Immature natural killer cell (primary cell): ENCODE results near the gene DDX10. TPM values are rescaled to one million over a fixed set of nuclear protein-coding genes. Genes with fewer than 3 reads are reported as not detected.
A peak's percentile ranks its signal among the peaks of the same experiment; 100 is the strongest.
"Not testable (repeated sequence)": the region's sequence is repeated elsewhere in the genome, so short reads cannot be mapped to it uniquely, and the experiment has no call there.

ENCODE experiments used
- DNase-seq, 3 donors: peaks; one replicate each; pipeline ENCODE4 v3.0.0; 2022; ENCODE audit warnings: mixed read lengths in 1 of 3
- H3K27ac Mint-ChIP-seq, 6 donors: one replicate each; pipeline ENCODE4 v1.8.0; 2020; ENCODE audit warnings: mixed read lengths in 6 of 6, mild to moderate bottlenecking in 5 of 6, inconsistent platforms in 4 of 6, moderate library complexity in 3 of 6
- H3K27me3 Mint-ChIP-seq, 3 donors: one replicate each; pipeline ENCODE4 v1.8.0; 2020 to 2021; ENCODE audit warnings: low read depth in 3 of 3, mild to moderate bottlenecking in 3 of 3, mixed read lengths in 3 of 3, moderate library complexity in 3 of 3, inconsistent platforms in 1 of 3
- H3K36me3 Mint-ChIP-seq, 3 donors: one replicate each; pipeline ENCODE4 v1.8.0; 2020; ENCODE audit warnings: mixed read lengths in 3 of 3, inconsistent platforms in 2 of 3, mild to moderate bottlenecking in 2 of 3
- H3K4me1 Mint-ChIP-seq, 2 donors: one replicate each; pipeline ENCODE4 v1.8.0; 2020; ENCODE audit warnings: inconsistent platforms in 2 of 2, mild to moderate bottlenecking in 2 of 2, mixed read lengths in 2 of 2, moderate library complexity in 1 of 2
- H3K4me3 Mint-ChIP-seq, 5 donors: one replicate each; pipeline ENCODE4 v1.8.0; 2020; ENCODE audit warnings: mild to moderate bottlenecking in 5 of 5, mixed read lengths in 5 of 5, inconsistent platforms in 3 of 5, moderate library complexity in 3 of 5
- H3K9me3 Mint-ChIP-seq, 6 donors: one replicate each; pipeline ENCODE4 v1.8.0; 2020; ENCODE audit warnings: mild to moderate bottlenecking in 6 of 6, mixed read lengths in 6 of 6, inconsistent platforms in 4 of 6, moderate library complexity in 3 of 6
- polyA plus RNA-seq, 3 donors: library from polyadenylated mRNA; unstranded; fragments of 300-500 nt; fragmentation: Illumina TruSeq; gene quantifications; one replicate each; pipeline ENCODE4 v1.2.3, GENCODE V29; 2021

DDX10 gene
- polyA plus RNA-seq, 3 donors from 2014 or later, result 11.8 to 17.2 (median 16.4) TPM

- Mint-ChIP-seq H3K27ac (no peak overlapping the region), H3K9me3 (peaks cover 0 to 7% (median 3%) of the 10 kb centered on the region in 6 donors), H3K27me3 (peaks cover 0 to 3% (median 0%) of the 10 kb centered on the region in 3 donors), H3K4me1 (peaks cover 0 to 2% of the 10 kb centered on the region in 2 donors), H3K4me3 (no peak overlapping the region), H3K36me3 (peaks cover 0 to 27% (median 23%) of the 10 kb centered on the region in 3 donors)
- DNase-seq, result no peak
These were observed 79.0 kb downstream of the DDX10 start for GRCh38 chr11:108743851-108744250.

- no peak overlapping the region for H3K4me3 Mint-ChIP-seq
- H3K9me3 Mint-ChIP-seq, result no peaks in the 10 kb centered on the region
- no peak overlapping the region for H3K27ac Mint-ChIP-seq
- DNase-seq, result no peak
- peaks cover 0 to 7% (median 0%) of the 10 kb centered on the region in 3 donors for H3K36me3 Mint-ChIP-seq
- H3K4me1 Mint-ChIP-seq, result peaks cover 9 to 16% of the 10 kb centered on the region in 2 donors
- H3K27me3 Mint-ChIP-seq, result no peaks in the 10 kb centered on the region
These were observed 84.1 kb downstream of the DDX10 start for GRCh38 chr11:108748968-108749367.

- DNase-seq, result no peak
- no peak overlapping the region for H3K27ac Mint-ChIP-seq
- H3K27me3 Mint-ChIP-seq, result no peaks in the 10 kb centered on the region
- H3K9me3 Mint-ChIP-seq, result no peaks in the 10 kb centered on the region
- peaks cover 0 to 7% (median 0%) of the 10 kb centered on the region in 3 donors for H3K36me3 Mint-ChIP-seq
- H3K4me1 Mint-ChIP-seq, result peaks cover 11 to 25% of the 10 kb centered on the region in 2 donors
- no peak overlapping the region for H3K4me3 Mint-ChIP-seq
These were observed 86.6 kb downstream of the DDX10 start for GRCh38 chr11:108751444-108751843.

GRCh38 chr11:108752297-108752751 lies 87.5 kb downstream of the DDX10 start:
- peaks cover 11 to 25% of the 10 kb centered on the region in 2 donors for H3K4me1 Mint-ChIP-seq
- H3K9me3 Mint-ChIP-seq, result no peaks in the 10 kb centered on the region
- no peak for DNase-seq
- no peaks in the 10 kb centered on the region for H3K27me3 Mint-ChIP-seq
- H3K36me3 Mint-ChIP-seq, result peaks cover 0 to 6% (median 0%) of the 10 kb centered on the region in 3 donors
- no peak overlapping the region for H3K4me3 Mint-ChIP-seq
- H3K27ac Mint-ChIP-seq, result no peak overlapping the region

- H3K27ac Mint-ChIP-seq, result no peak overlapping the region
- H3K4me1 Mint-ChIP-seq, result peaks cover 14 to 30% of the 10 kb centered on the region in 2 donors
- H3K36me3 Mint-ChIP-seq, result peaks cover 0 to 3% (median 0%) of the 10 kb centered on the region in 3 donors
- H3K4me3 Mint-ChIP-seq, result no peak overlapping the region
- no peak for DNase-seq
- H3K27me3 Mint-ChIP-seq, result no peaks in the 10 kb centered on the region
- no peaks in the 10 kb centered on the region for H3K9me3 Mint-ChIP-seq
These were observed 90.2 kb downstream of the DDX10 start for GRCh38 chr11:108754901-108755625.

- Mint-ChIP-seq H3K9me3 (no peaks in the 10 kb centered on the region), H3K4me1 (peaks cover 8 to 16% of the 10 kb centered on the region in 2 donors), H3K4me3 (no peak overlapping the region), H3K27ac (no peak overlapping the region), H3K27me3 (no peaks in the 10 kb centered on the region), H3K36me3 (peaks cover 0 to 3% (median 0%) of the 10 kb centered on the region in 3 donors)
- no peak for DNase-seq
These were observed 92.8 kb downstream of the DDX10 start for GRCh38 chr11:108757630-108758029.

GRCh38 chr11:108758458-108758857 lies 93.6 kb downstream of the DDX10 start:
- H3K36me3 Mint-ChIP-seq, result peaks cover 0 to 3% (median 0%) of the 10 kb centered on the region in 3 donors
- H3K4me1 Mint-ChIP-seq, result peaks cover 8 to 16% of the 10 kb centered on the region in 2 donors
- no peak overlapping the region for H3K27ac Mint-ChIP-seq

GRCh38 chr11:108766596-108767173 lies 101.8 kb downstream of the DDX10 start:
- Mint-ChIP-seq H3K4me3 (no peak overlapping the region), H3K9me3 (no peaks in the 10 kb centered on the region), H3K4me1 (peaks cover 5 to 17% of the 10 kb centered on the region in 2 donors), H3K36me3 (peaks cover 0 to 6% (median 4%) of the 10 kb centered on the region in 3 donors), H3K27me3 (peaks cover 0 to 3% (median 2%) of the 10 kb centered on the region in 3 donors), H3K27ac (no peak overlapping the region)
- no peak for DNase-seq

More at GRCh38 chr11:108758458-108758857, 93.6 kb downstream of the DDX10 start:
- DNase-seq, result no peak
- H3K27me3 Mint-ChIP-seq, result peaks cover 0 to 1% (median 0%) of the 10 kb centered on the region in 3 donors
- no peaks in the 10 kb centered on the region for H3K9me3 Mint-ChIP-seq
- H3K4me3 Mint-ChIP-seq, result no peak overlapping the region

GRCh38 chr11:108768370-108768769 lies 103.5 kb downstream of the DDX10 start:
- Mint-ChIP-seq H3K36me3 (peaks cover 0 to 6% (median 4%) of the 10 kb centered on the region in 3 donors), H3K4me3 (no peak overlapping the region)

GRCh38 chr11:108768964-108769363 lies 104.1 kb downstream of the DDX10 start:
- Mint-ChIP-seq H3K4me3 (no peak overlapping the region), H3K4me1 (peaks cover 5 to 24% of the 10 kb centered on the region in 2 donors), H3K27ac (no peak overlapping the region), H3K36me3 (peaks cover 0 to 6% (median 4%) of the 10 kb centered on the region in 3 donors), H3K27me3 (peaks cover 0 to 2% (median 0%) of the 10 kb centered on the region in 3 donors), H3K9me3 (no peaks in the 10 kb centered on the region)
- DNase-seq, result no peak

More at GRCh38 chr11:108768370-108768769, 103.5 kb downstream of the DDX10 start:
- no peak for DNase-seq
- no peak overlapping the region for H3K27ac Mint-ChIP-seq
- H3K27me3 Mint-ChIP-seq, result peaks cover 0 to 2% (median 2%) of the 10 kb centered on the region in 3 donors
- H3K4me1 Mint-ChIP-seq, result peaks cover 5 to 24% of the 10 kb centered on the region in 2 donors
- no peaks in the 10 kb centered on the region for H3K9me3 Mint-ChIP-seq

GRCh38 chr11:108774037-108774730 lies 109.3 kb downstream of the DDX10 start:
- peaks cover 0 to 3% (median 2%) of the 10 kb centered on the region in 3 donors for H3K27me3 Mint-ChIP-seq
- H3K36me3 Mint-ChIP-seq, result peaks cover 4 to 18% (median 16%) of the 10 kb centered on the region in 3 donors
- no peak overlapping the region for H3K4me3 Mint-ChIP-seq
- peaks cover 2 to 15% of the 10 kb centered on the region in 2 donors for H3K4me1 Mint-ChIP-seq
- no peak for DNase-seq
- no peak overlapping the region for H3K27ac Mint-ChIP-seq
- H3K9me3 Mint-ChIP-seq, result no peaks in the 10 kb centered on the region

GRCh38 chr11:108775324-108775723 lies 110.5 kb downstream of the DDX10 start:
- no peak for DNase-seq
- no peaks in the 10 kb centered on the region for H3K9me3 Mint-ChIP-seq
- H3K27me3 Mint-ChIP-seq, result peaks cover 0 to 3% (median 2%) of the 10 kb centered on the region in 3 donors
- H3K27ac Mint-ChIP-seq, result peak overlapping the region in 1 of 6 donors; percentile 33
- peaks cover 2 to 19% of the 10 kb centered on the region in 2 donors for H3K4me1 Mint-ChIP-seq
- peaks cover 4 to 18% (median 15%) of the 10 kb centered on the region in 3 donors for H3K36me3 Mint-ChIP-seq
- no peak overlapping the region for H3K4me3 Mint-ChIP-seq

- not testable (repeated sequence) for DNase-seq, H3K27me3 Mint-ChIP-seq, H3K27ac Mint-ChIP-seq, H3K9me3 Mint-ChIP-seq, H3K4me3 Mint-ChIP-seq
- H3K36me3 Mint-ChIP-seq, result peaks cover 4 to 15% (median 15%) of the 10 kb centered on the region in 3 donors
- H3K4me1 Mint-ChIP-seq, result peaks cover 26 to 43% of the 10 kb centered on the region in 2 donors
These were observed 114.3 kb downstream of the DDX10 start for GRCh38 chr11:108779147-108779546.
